ENCODE data around the gene TFDP1.

- TF ChIP-seq CTCF (IDR thresholded peaks at IDR 0.05) (no peak), POLR2A (IDR thresholded peaks at IDR 0.05) (no peak)
Measured at GRCh38 chr13:113561417-113562084, 23.0 kb upstream of the TFDP1 start.

All from thyroid gland (tissue), 4 donors.